ENCODE measurements around the gene ZNF592. TPM values are rescaled to one million over a fixed set of nuclear protein-coding genes. Genes with fewer than 3 reads are reported as not detected.
A peak's percentile ranks its signal among the peaks of the same experiment; 100 is the strongest.

ZNF592 gene
- total RNA-seq, 1 donor from 2014 or later, result 31.5 TPM

DNA sequence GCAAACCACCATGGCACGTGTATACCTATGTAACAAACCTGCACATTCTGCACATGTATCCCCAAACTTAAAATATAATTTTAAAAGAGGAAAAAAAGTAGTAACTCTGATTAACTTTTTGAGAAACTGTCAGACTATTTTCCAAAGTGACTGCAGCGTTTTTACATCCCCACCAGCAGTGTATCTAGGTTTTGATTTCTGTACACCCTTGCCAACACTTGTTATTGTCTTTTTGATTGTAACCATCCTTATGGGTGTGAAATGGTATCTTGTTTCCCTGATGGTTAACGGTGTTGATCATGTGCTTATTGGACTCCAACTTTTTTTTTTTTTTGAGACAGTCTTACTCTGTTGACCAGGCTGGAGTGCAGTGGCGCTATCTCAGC lies 45.8 kb downstream of the ZNF592 start:
- Mint-ChIP-seq H3K4me3 (ENCODE audit: unreplicated experiment) (no peak overlapping the region), H3K27me3 (ENCODE audit: low read depth) (no peaks in the 10 kb centered on the region), H3K36me3 (ENCODE audit: low read depth) (peaks cover 29% of the 10 kb centered on the region), H3K27ac (ENCODE audit: unreplicated experiment) (no peak overlapping the region), H3K4me1 (ENCODE audit: low read depth) (peaks cover 42% of the 10 kb centered on the region), H3K9me3 (ENCODE audit: low read depth) (peaks cover 3% of the 10 kb centered on the region)
- TF ChIP-seq CTCF (IDR thresholded peaks at IDR 0.05), result no peak
- DNase-seq (ENCODE audit: low spot score), result no peak

- H3K4me1 Mint-ChIP-seq (ENCODE audit: low read depth), result peaks cover 42% of the 10 kb centered on the region
- no peak overlapping the region for H3K4me3 Mint-ChIP-seq (ENCODE audit: unreplicated experiment)
- H3K27me3 Mint-ChIP-seq (ENCODE audit: low read depth), result no peaks in the 10 kb centered on the region
- no peak overlapping the region for H3K27ac Mint-ChIP-seq (ENCODE audit: unreplicated experiment)
- TF ChIP-seq CTCF (IDR thresholded peaks at IDR 0.05), result no peak
- no peak for DNase-seq (ENCODE audit: low spot score)
- peaks cover 3% of the 10 kb centered on the region for H3K9me3 Mint-ChIP-seq (ENCODE audit: low read depth)
- H3K36me3 Mint-ChIP-seq (ENCODE audit: low read depth), result peaks cover 37% of the 10 kb centered on the region
Observed at GRCh38 chr15:84795186-84795585, 46.8 kb downstream of the ZNF592 start.

GRCh38 chr15:84797212-84797611 lies 48.8 kb downstream of the ZNF592 start:
- DNase-seq (ENCODE audit: low spot score), result peak; percentile 7
- peaks cover 24% of the 10 kb centered on the region for H3K4me1 Mint-ChIP-seq (ENCODE audit: low read depth)
- H3K36me3 Mint-ChIP-seq (ENCODE audit: low read depth), result peaks cover 38% of the 10 kb centered on the region
- H3K9me3 Mint-ChIP-seq (ENCODE audit: low read depth), result no peaks in the 10 kb centered on the region
- H3K27ac Mint-ChIP-seq (ENCODE audit: unreplicated experiment), result peak overlapping the region; percentile 91
- TF ChIP-seq CTCF (IDR thresholded peaks at IDR 0.05), result no peak
- H3K27me3 Mint-ChIP-seq (ENCODE audit: low read depth), result no peaks in the 10 kb centered on the region
- no peak overlapping the region for H3K4me3 Mint-ChIP-seq (ENCODE audit: unreplicated experiment)

GRCh38 chr15:84797801-84798200 lies 49.4 kb downstream of the ZNF592 start:
- Mint-ChIP-seq H3K4me1 (ENCODE audit: low read depth) (peaks cover 18% of the 10 kb centered on the region), H3K9me3 (ENCODE audit: low read depth) (no peaks in the 10 kb centered on the region), H3K36me3 (ENCODE audit: low read depth) (peaks cover 42% of the 10 kb centered on the region), H3K4me3 (ENCODE audit: unreplicated experiment) (no peak overlapping the region), H3K27ac (ENCODE audit: unreplicated experiment) (peak overlapping the region; percentile 91), H3K27me3 (ENCODE audit: low read depth) (no peaks in the 10 kb centered on the region)
- no peak for TF ChIP-seq CTCF (IDR thresholded peaks at IDR 0.05)
- DNase-seq (ENCODE audit: low spot score), result peak; percentile 62

DNA sequence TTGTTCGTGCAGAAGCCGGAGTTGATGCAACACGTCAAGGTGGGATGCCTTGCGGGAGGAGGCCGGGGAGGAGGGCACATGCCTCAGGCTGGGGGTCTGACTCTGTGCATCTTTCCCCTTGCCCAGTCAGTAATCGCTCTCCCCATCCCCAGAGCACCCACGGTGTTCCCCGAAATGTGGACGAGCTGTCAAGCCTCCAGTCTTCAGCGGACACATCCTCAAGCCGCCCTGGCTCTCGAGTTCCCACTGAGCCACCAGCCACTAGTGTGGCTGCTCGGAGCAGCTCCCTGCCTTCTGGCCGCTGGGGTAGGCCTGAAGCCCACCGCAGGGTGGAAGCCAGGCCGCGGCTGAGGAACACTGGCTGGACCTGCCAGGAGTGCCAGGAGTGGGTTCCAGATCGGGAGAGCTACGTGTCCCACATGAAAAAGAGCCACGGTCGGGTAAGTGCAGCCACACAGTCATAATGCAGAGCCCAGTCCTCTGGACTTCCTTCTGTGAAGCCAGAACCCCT lies 50.1 kb downstream of the ZNF592 start:
- Mint-ChIP-seq H3K27me3 (ENCODE audit: low read depth) (no peaks in the 10 kb centered on the region), H3K4me3 (ENCODE audit: unreplicated experiment) (no peak overlapping the region), H3K27ac (ENCODE audit: unreplicated experiment) (peak overlapping the region; percentile 0), H3K4me1 (ENCODE audit: low read depth) (peaks cover 17% of the 10 kb centered on the region), H3K9me3 (ENCODE audit: low read depth) (no peaks in the 10 kb centered on the region), H3K36me3 (ENCODE audit: low read depth) (peaks cover 45% of the 10 kb centered on the region)
- no peak for TF ChIP-seq CTCF (IDR thresholded peaks at IDR 0.05)
- peak; percentile 73 for DNase-seq (ENCODE audit: low spot score)

All from chondrocyte (in vitro differentiated cells).